EL (cell line): ENCODE measurements around the gene IRF5.

Source experiments
- DNase-seq: peaks from one replicate; pipeline ENCODE4 v3.0.0-alpha.2; 2016

The IRF5 gene

GRCh38 chr7:128921866-128922440 lies 15.8 kb upstream of the IRF5 start:
- no peak for DNase-seq

- DNase-seq, result no peak
Measured at GRCh38 chr7:128922496-128923410, 15.0 kb upstream of the IRF5 start.

DNA sequence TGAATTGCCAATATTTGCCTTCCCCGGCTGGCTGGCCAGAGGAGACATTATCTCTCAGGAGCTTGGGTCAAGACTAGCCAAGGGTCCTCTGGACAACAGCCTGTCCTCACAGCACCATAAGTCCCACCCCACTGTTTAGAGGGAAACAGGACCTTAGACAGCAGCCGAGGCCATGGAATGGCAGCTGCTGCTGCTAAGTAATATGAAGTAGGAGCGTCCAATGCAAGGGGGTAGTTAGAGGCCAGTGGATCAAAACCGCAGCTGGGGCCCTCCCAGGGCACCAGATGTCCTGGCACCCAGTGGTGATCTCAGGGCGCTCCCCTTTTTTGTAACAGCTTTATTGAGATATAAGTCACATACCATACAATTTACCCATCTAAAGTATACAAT lies 14.3 kb upstream of the IRF5 start:
- no peak for DNase-seq

DNA sequence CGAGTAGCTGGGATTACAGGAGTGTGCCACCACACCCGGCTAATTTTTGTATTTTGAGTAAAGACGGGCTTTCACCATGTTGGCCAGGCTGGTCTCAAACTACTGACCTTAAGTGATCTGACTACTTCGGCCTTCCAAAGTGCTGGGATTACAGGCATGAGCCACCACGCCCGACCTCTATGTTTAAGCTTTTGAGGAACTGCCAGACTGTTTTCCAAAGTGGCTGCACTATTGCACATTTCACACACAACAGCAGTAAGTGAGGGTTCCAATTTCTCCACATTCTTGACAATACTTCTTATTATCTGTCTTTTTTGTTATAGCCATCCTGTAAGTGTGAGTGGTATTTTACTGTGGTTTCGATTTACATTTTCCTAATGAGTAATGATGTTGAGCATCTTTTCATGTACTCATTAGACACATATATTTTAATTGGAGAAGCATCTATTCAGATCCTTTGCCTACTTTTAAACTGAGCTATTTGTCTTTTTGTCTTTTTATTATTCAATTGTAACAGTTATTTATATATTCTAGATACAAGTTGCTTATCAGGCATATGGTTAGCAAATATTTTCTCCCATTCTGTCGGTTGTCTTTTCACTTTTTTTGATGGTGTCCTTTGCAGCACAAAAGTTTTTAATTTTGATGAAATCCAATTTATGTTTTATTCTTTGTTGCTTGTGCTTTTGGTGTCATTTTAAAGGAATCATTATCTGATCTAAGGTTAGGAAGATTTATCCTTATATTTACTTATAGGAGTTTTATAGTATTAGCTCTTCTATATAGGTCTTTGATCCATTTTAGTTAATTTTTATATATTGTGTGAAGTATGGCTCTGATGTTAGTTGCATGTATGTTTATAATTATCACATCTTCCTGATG lies 12.8 kb upstream of the IRF5 start:
- no peak for DNase-seq

GRCh38 chr7:128928159-128928813 lies 9.4 kb upstream of the IRF5 start:
- DNase-seq, result no peak

DNA sequence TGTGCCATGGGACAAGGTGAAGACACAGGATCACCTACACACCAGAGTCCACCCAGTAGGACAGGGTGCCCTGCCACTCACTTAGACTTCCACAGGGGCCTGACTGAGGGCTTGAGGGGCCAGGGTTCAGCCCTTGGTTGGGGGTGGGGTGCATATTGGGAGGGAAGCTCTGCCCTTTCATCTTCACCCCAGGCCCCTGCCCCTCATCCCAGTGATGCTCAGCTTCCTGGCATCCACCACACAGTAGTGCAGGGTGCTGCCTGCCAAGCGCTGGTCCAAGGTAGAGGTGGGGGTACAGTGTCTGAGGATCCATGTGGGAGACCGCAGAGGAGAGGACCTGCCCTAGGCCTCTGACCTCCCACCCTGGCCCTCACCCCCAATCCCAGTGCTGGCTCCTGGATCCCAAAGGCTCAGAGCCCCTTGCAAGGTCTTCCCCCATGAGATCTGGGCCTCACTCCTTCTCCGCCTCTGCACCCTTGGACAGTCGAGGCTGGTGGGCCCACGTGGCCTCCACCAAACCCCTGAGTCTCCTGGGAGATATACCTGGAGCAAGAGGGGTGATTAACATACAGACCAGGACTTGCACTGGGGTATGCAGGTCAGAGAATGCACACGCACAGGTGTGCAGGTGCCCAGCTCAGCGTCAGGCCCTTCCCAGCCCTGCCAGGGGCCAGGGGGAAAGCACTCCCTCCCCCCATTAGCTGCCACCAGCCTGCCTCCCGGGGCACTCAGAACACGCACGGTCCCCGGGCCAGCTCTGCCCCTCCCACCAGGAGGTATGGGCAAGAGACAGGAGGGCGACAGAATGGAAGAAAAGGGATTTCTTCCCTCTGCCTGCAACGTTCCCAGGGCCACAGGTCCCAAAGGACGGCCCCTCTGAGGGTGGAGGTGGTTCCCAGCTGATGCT lies 8.6 kb upstream of the IRF5 start:
- DNase-seq, result no peak

DNA sequence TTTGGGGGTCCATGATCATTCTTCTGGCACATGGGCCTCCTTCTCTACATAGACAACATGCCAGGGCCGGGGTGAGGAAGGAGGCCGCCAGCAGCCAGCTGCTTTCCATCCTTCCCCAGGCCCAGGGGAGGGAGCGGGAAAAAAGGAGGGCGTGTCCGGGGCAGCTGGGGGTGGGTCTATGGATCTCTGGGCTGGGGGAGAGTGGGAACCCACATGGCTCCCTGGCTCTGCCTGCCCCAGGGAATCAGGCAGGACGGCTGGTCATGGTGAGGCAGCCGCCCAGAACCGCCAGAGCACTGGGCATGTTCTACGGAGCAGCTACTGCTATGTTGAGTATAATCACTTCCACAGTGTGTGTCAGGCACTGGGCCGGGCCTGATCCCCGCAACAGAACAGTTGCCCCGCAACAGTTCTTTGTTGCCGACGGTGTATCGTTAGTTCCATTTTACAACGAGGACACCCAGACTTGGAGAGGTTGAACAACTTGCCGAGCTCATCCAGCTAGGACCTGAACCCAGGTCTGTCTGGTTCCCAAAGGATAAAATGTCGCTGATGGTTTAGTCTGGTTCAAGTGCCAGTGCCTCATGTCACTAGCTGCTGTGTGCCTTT lies 6.4 kb upstream of the IRF5 start:
- no peak for DNase-seq

DNA sequence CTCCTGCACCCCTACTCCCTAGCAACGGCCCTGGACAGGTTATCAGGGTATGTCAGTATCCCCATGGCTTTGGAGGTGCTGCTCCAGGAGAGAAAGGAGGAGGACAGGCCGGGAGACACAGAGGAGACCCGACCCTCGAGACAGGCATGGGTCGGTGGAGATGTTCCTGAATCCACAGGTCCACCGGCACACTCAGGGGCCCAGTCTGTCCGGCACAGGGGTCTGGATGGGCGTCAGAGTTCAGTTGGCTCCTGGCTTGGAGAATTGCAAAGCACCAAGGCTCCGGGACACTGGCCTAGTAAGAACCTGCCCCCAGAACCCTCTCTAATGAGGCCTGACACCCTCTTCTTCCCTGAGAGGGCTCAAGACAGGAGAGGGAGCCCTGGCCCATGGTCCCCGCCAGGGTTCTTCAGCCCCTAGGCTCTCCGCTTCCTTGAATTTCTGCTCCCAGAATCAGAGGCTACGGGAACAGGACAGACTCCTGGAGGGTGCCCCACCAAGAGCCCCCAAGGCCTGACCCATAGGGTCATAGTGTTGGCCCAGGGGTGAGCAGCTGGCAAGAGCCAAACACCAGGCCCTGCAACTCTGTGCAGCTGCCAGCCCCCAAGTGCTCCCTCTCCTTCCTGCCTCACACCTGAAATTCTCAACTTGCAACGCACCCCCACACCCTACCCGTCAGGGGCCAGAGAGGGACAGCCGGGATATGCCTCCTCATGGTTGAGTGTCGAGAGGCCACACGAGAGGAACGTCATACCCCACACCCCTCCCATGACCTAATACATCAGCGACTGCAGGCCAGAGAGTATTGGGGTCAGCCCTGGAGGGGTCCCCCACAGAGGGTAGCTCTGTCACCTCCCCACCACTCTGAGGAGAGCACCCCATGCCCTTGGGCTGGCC lies 5.5 kb upstream of the IRF5 start:
- DNase-seq, result no peak

- DNase-seq, result no peak
Measured at GRCh38 chr7:128932862-128933179, 4.9 kb upstream of the IRF5 start.

DNA sequence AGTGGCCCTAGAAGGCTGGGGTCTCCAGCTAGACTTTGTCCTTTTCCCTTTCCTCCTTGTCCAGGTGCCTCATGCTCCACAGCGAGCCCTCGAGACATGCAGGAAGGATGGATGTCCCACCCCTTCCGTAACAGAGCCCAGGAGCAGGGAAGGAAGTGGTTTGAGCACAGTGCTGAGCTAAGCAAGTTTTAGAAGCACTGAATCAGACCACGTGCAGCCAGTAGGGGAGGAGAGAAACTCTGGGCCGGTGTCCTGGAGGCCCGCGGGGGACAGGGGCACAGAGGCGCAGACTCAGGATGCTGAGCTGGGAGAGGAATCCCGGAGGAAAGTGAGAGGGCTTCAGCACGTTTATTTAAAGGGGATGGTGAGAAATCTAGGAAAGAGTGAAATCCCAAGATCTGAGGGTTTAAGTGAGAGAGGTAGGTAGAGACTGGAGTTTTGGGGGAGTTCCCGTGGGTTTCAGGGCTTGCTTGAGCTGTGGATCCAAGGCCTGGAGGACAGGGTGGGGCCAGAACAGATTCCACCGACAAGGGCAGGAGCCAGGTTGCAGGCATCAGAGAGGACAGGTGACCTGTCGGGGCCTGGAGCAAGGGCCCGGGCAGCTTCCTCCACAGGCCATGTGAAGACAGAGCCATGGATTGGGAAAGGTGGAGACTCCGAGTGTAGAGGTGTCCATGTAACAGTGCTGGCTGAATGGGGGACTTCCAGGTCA lies 4.4 kb upstream of the IRF5 start:
- no peak for DNase-seq

DNA sequence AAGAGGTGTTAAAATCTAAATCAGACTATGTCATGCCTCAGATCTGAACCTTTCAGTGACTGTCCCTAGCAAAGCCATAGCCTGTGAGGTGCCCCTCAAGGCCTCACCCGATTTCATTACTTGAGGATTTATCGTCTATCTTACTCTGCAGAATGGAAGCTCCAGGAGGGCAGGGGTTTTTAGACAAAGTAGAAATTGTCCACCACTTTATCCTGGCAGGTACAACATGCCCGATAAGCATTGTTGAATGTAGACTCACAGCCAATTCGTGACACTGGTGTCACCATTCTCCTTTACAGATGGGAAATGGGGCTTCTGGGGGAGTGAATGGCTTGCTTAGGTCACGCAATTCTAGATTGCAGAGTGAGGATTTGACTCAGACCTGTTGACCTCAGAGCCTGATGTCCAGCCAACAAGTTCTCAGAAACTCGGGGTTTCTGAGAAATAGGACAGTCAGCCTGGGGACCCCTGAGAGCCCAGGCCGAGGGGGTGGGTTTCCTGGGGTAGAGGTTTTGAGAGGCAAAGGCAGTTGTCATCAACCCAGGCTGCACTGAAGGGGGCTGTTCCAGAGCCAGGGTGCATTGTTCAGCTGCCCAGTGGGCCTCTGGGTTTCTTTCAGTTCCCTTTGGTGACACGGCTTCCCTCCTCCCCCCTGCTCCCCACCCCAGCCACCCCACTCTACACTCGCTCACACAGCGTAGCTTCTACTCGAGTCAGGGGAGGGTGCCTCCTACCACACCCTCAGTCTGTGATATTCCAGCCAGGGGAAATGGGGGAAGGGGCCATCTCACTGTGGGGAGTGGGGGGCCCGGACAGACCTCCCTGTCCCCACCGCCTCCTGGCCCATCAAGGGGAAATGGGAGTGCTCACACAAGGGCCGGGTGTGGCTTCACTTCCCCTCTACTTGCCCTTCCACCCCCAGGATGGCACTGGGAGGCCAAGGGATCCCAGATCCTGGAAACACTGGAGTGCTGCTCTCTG lies 3.1 kb upstream of the IRF5 start:
- no peak for DNase-seq

GRCh38 chr7:128935342-128935730 lies 2.4 kb upstream of the IRF5 start:
- no peak for DNase-seq

- DNase-seq, result no peak
Measured at GRCh38 chr7:128936798-128937197, 929 bp upstream of the IRF5 start.

GRCh38 chr7:128937271-128937646 lies 468 bp upstream of the IRF5 start:
- no peak for DNase-seq

DNA sequence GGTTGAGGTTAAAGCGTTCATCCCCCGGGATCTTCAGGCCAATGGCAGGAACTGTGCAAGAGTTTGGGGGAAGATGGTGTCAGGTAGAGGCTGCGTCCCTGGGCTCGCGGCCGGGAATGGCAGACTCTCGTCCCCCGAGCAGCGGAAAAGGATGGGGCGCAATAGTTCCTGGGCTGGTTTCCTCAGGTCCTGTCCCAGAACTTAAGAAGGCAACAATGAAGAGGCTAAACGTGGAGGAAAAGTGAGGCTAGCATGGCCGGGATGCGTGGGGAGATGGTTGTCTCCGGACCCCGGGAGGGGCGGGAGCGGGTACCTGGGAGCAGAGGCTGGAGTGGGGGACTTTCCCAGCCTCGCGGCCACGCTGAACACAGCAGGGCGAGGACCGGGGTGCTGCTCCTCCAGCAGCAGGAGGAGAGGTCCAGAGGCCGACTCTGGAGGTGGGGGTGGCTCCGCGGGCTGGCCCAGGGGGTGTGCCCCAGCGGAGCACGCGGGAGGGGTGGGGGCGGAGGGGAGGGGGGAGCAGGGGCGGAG lies 882 bp downstream of the IRF5 start:
- no peak for DNase-seq

GRCh38 chr7:128939075-128939860 lies 1.5 kb downstream of the IRF5 start:
- no peak for DNase-seq

DNA sequence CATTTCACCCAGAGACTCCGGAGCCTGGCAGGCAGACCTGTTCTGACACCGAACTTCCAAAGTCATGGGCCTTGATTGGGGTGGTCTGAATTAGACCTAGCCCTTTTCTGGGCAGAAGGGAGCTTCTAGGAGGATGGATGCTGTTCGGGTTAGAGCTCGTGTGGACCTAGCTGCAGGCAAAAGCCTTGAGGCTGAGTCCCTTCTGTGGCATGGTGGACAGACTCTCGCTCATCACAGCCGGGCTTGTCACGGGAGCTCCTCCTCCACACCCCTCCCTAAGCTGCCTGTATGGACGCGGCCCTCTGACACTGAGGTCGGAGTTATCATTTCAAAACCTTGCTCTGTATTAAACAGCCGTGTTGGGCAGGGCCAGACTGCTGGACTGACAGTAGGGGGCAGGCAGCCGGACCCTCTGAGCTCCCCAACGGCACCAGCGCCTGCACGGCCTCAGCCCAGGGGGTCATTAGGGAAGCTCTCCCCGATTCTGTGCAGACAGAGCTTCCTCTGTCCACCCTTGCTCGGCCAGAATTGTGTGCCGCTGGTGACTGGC lies 2.2 kb downstream of the IRF5 start:
- no peak for DNase-seq
